SK-N-SH (cell line): ENCODE measurements around the gene PPIF.

Experiments
- EZH2phosphoT487 ChIP-seq: fragments of 200-600 bp; sonication (generic); IDR thresholded peaks from 2 replicates; pipeline ENCODE4 v1.6.1; 2017; ENCODE audit warnings: low read depth, mixed run types, mild to moderate bottlenecking, antibody characterized with exemption, moderate library complexity, borderline replicate concordance
- POLR2AphosphoS5 ChIP-seq: IDR thresholded peaks from 2 replicates; pipeline ENCODE4 v1.6.1; 2012; ENCODE audit warnings: low read depth, low read length
- RAD21 ChIP-seq: IDR thresholded peaks from 2 replicates; pipeline ENCODE4 v1.6.1; 2012; ENCODE audit warnings: mild to moderate bottlenecking, low read length
- SMC3 ChIP-seq: IDR thresholded peaks from 2 replicates; pipeline ENCODE4 v1.6.1; 2012; ENCODE audit warnings: low read depth, low read length, improper control_type of control experiment
- TCF12 ChIP-seq: IDR thresholded peaks from 2 replicates; pipeline ENCODE4 v1.4.0; 2012
- TF ChIP-seq, protein P1 (sequence below): fragments of 200-600 bp; sonication (generic); IDR thresholded peaks from 2 replicates; pipeline ENCODE4 v1.6.1; 2017; ENCODE audit warnings: antibody characterized with exemption, mild to moderate bottlenecking, moderate library complexity
- TF ChIP-seq, protein P2 (sequence below): fragments of 150-350 bp; IDR thresholded peaks from 2 replicates; pipeline ENCODE4 v1.6.1; 2017; ENCODE audit warnings: antibody characterized with exemption, low read length, low read depth, borderline replicate concordance
- TF ChIP-seq, protein P3 (sequence below): IDR thresholded peaks from 2 replicates; pipeline ENCODE4 v1.4.0; 2012; ENCODE audit warnings: low read depth
- TF ChIP-seq, protein P4 (sequence below): IDR thresholded peaks from 2 replicates; pipeline ENCODE4; 2012
- TF ChIP-seq, protein P5 (sequence below): IDR thresholded peaks from 2 replicates; pipeline ENCODE4 v1.4.0; 2012; ENCODE audit warnings: low read depth, borderline replicate concordance

DNA sequence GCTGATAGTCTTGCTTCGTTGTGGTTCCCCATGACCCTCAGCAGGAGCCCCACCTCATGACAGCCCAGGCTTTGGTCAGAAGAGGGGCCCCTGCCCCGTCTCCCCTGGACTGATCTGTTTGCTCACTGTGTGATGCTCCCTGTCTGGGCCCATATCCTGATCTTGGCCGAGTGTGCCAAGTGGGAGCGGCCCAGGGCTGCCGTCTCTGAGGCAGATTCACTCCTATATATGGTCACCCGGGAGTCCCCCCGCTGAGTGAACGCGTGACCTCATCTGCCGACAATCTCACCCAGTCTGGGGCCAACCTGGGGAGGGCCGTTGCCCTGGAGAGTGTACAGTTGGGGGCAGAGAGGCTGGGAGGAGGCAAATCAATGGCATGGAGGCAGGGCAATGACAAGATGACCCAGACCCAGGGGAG, 34.5 kb downstream of the PPIF start:
- TF ChIP-seq, protein P1, sequence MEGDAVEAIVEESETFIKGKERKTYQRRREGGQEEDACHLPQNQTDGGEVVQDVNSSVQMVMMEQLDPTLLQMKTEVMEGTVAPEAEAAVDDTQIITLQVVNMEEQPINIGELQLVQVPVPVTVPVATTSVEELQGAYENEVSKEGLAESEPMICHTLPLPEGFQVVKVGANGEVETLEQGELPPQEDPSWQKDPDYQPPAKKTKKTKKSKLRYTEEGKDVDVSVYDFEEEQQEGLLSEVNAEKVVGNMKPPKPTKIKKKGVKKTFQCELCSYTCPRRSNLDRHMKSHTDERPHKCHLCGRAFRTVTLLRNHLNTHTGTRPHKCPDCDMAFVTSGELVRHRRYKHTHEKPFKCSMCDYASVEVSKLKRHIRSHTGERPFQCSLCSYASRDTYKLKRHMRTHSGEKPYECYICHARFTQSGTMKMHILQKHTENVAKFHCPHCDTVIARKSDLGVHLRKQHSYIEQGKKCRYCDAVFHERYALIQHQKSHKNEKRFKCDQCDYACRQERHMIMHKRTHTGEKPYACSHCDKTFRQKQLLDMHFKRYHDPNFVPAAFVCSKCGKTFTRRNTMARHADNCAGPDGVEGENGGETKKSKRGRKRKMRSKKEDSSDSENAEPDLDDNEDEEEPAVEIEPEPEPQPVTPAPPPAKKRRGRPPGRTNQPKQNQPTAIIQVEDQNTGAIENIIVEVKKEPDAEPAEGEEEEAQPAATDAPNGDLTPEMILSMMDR, result no peak
- TF ChIP-seq TCF12 (no peak; the same call in 1 of the 2 replicates), RAD21 (no peak), EZH2phosphoT487 (no peak), POLR2AphosphoS5 (no peak), SMC3 (no peak)
- TF ChIP-seq, protein P2, sequence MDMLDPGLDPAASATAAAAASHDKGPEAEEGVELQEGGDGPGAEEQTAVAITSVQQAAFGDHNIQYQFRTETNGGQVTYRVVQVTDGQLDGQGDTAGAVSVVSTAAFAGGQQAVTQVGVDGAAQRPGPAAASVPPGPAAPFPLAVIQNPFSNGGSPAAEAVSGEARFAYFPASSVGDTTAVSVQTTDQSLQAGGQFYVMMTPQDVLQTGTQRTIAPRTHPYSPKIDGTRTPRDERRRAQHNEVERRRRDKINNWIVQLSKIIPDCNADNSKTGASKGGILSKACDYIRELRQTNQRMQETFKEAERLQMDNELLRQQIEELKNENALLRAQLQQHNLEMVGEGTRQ, result no peak
- TF ChIP-seq, protein P3, sequence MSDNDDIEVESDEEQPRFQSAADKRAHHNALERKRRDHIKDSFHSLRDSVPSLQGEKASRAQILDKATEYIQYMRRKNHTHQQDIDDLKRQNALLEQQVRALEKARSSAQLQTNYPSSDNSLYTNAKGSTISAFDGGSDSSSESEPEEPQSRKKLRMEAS, result no peak
- TF ChIP-seq, protein P4, sequence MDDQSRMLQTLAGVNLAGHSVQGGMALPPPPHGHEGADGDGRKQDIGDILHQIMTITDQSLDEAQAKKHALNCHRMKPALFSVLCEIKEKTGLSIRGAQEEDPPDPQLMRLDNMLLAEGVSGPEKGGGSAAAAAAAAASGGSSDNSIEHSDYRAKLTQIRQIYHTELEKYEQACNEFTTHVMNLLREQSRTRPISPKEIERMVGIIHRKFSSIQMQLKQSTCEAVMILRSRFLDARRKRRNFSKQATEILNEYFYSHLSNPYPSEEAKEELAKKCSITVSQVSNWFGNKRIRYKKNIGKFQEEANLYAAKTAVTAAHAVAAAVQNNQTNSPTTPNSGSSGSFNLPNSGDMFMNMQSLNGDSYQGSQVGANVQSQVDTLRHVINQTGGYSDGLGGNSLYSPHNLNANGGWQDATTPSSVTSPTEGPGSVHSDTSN, result no peak; the same call in 1 of the 2 replicates
- TF ChIP-seq, protein P5, sequence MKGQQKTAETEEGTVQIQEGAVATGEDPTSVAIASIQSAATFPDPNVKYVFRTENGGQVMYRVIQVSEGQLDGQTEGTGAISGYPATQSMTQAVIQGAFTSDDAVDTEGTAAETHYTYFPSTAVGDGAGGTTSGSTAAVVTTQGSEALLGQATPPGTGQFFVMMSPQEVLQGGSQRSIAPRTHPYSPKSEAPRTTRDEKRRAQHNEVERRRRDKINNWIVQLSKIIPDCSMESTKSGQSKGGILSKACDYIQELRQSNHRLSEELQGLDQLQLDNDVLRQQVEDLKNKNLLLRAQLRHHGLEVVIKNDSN, result no peak
